ENCODE data around the gene GALNT18. TPM values are rescaled to one million over a fixed set of nuclear protein-coding genes. Genes with fewer than 3 reads are reported as not detected.

GALNT18 gene
- total RNA-seq, 2 experiments from 2014 or later: not detected

- H3K4me3 ChIP-seq (ENCODE audit: low read depth, low read length, poor library complexity, severe bottlenecking): no peak overlapping the region
- no peaks in the 10 kb centered on the region for H4K20me1 ChIP-seq (ENCODE audit: insufficient read depth, low read length)
- H3K9me2 ChIP-seq (ENCODE audit: insufficient read depth, low read length): no peaks in the 10 kb centered on the region
- ChIA-PET CTCF (ENCODE audit: unreplicated experiment) (no interaction called here), POLR2A (no interaction called here)
- no TSS peak for BruUV-seq (replicated peaks)
- H2AFZ ChIP-seq (ENCODE audit: low read length): no peak overlapping the region
- no peaks in the 10 kb centered on the region for H3K4me1 ChIP-seq (ENCODE audit: insufficient read depth, low read length, poor library complexity, severe bottlenecking)
- no peak overlapping the region for H3K4me2 ChIP-seq (ENCODE audit: low read length)
- no peaks in the 10 kb centered on the region for H3K9me3 ChIP-seq (ENCODE audit: low read length)
- no peak for TF ChIP-seq EZH2phosphoT487 (IDR thresholded peaks at IDR 0.05; ENCODE audit: borderline replicate concordance, low read depth, low read length)
- no peak for TF ChIP-seq CTCF (conservative IDR thresholded peaks at IDR 0.05; ENCODE audit: low read length)
- no peaks in the 10 kb centered on the region for H3K36me3 ChIP-seq (ENCODE audit: insufficient read depth, low read length)
- no peak overlapping the region for H3K27ac ChIP-seq (ENCODE audit: low read depth, low read length, poor library complexity, severe bottlenecking)
- intact Hi-C loops (cut with micrococcal nuclease; ENCODE audit: unreplicated experiment): no loop called here
- H3K79me2 ChIP-seq (ENCODE audit: insufficient read depth, low read depth, low read length): no peaks in the 10 kb centered on the region
- no peak for DNase-seq (ENCODE audit: low spot score)
These were observed 230.6 kb downstream of the GALNT18 start for GRCh38 chr11:11391169-11391568.

DNA sequence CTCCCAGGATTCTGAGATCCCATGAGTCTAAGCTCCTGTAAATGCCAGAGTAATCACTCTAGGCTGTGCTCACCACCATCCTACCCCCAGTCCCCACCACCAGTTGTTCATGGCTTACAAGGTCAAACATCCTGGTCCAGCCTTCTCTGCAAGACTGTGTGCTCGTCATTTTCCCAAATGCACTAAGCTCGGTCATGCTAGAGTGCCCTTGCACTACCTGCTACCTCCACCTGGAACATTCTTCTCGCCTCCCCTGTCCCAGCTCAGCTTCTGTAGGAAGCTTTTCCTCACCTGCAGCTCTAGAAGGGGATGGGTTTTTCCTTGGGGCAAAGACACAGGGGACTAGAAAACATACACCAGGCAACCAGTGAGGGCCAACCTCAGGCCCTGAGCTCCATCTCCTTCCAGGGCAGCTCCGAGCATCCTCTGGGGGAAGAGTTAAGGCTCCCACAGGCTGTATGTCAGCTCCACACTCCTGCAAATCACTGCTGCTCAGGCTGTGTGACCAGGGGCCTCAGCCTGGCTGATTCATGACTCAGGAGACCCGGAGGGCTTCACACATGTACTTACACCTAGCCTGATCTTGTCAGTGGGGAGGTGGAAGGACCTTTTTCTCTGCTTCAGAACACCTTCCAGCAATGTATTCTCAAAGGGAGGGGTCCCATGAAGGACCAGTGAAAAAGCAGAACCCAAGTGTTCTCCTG is 231.6 kb downstream of the GALNT18 start:
- Histone ChIP-seq H2AFZ (ENCODE audit: low read length) (no peak overlapping the region), H3K4me3 (ENCODE audit: low read depth, low read length, poor library complexity, severe bottlenecking) (no peak overlapping the region), H3K9me2 (ENCODE audit: insufficient read depth, low read length) (no peaks in the 10 kb centered on the region), H3K4me2 (ENCODE audit: low read length) (no peak overlapping the region), H3K79me2 (ENCODE audit: insufficient read depth, low read depth, low read length) (no peaks in the 10 kb centered on the region), H3K4me1 (ENCODE audit: insufficient read depth, low read length, poor library complexity, severe bottlenecking) (no peaks in the 10 kb centered on the region), H3K9me3 (ENCODE audit: low read length) (no peaks in the 10 kb centered on the region), H4K20me1 (ENCODE audit: insufficient read depth, low read length) (no peaks in the 10 kb centered on the region), H3K27ac (ENCODE audit: low read depth, low read length, poor library complexity, severe bottlenecking) (no peak overlapping the region), H3K36me3 (ENCODE audit: insufficient read depth, low read length) (no peaks in the 10 kb centered on the region)
- POLR2A ChIA-PET: interaction anchor here (0.9 kb wide), 1 partner anchor 8 kb away, joined by 3 read pairs; no protein-coding TSS in a partner anchor
- CTCF ChIA-PET (ENCODE audit: unreplicated experiment): no interaction called here
- no TSS peak for BruUV-seq (replicated peaks)
- intact Hi-C loops (cut with micrococcal nuclease; ENCODE audit: unreplicated experiment): no loop called here
- no peak for DNase-seq (ENCODE audit: low spot score)
- TF ChIP-seq EZH2phosphoT487 (IDR thresholded peaks at IDR 0.05; ENCODE audit: borderline replicate concordance, low read depth, low read length) (no peak), CTCF (conservative IDR thresholded peaks at IDR 0.05; ENCODE audit: low read length) (no peak)

DNA sequence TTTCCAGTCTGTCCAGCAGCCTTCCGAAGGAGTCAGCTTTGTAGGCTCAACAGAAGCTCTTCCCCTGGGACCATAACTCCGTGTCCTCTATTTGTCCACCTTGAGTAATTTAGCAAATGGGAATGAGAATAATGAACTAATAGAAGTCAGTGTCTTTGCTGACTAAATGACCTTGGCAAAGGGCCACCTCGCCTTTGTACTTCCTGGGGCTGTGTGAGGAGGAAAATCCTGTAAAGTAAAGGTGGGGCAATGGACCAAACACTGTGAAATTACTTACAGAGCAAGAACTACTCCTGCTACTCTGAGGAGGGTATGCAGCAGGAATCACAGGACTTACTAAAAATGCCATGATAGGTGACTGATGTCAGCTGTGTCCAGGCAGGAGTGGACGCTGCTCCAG is 232.6 kb downstream of the GALNT18 start:
- no peak overlapping the region for H3K4me2 ChIP-seq (ENCODE audit: low read length)
- TF ChIP-seq EZH2phosphoT487 (IDR thresholded peaks at IDR 0.05; ENCODE audit: borderline replicate concordance, low read depth, low read length) (no peak), CTCF (conservative IDR thresholded peaks at IDR 0.05; ENCODE audit: low read length) (no peak)
- no peaks in the 10 kb centered on the region for H3K4me1 ChIP-seq (ENCODE audit: insufficient read depth, low read length, poor library complexity, severe bottlenecking)
- ChIA-PET POLR2A (interaction anchor here (0.9 kb wide), 1 partner anchor 7 kb away, joined by 3 read pairs; no protein-coding TSS in a partner anchor), CTCF (ENCODE audit: unreplicated experiment) (no interaction called here)
- no peak for DNase-seq (ENCODE audit: low spot score)
- H3K9me2 ChIP-seq (ENCODE audit: insufficient read depth, low read length): no peaks in the 10 kb centered on the region
- H4K20me1 ChIP-seq (ENCODE audit: insufficient read depth, low read length): no peaks in the 10 kb centered on the region
- no peaks in the 10 kb centered on the region for H3K9me3 ChIP-seq (ENCODE audit: low read length)
- intact Hi-C loops (cut with micrococcal nuclease; ENCODE audit: unreplicated experiment): no loop called here
- no peak overlapping the region for H2AFZ ChIP-seq (ENCODE audit: low read length)
- H3K27ac ChIP-seq (ENCODE audit: low read depth, low read length, poor library complexity, severe bottlenecking): no peak overlapping the region
- H3K36me3 ChIP-seq (ENCODE audit: insufficient read depth, low read length): no peaks in the 10 kb centered on the region
- no TSS peak for BruUV-seq (replicated peaks)
- H3K79me2 ChIP-seq (ENCODE audit: insufficient read depth, low read depth, low read length): no peaks in the 10 kb centered on the region
- H3K4me3 ChIP-seq (ENCODE audit: low read depth, low read length, poor library complexity, severe bottlenecking): no peak overlapping the region

Measured in OCI-LY7 (cell line).